TTC549 (cell line): ENCODE data around the gene CLVS2.

Experiments used
- FAIRE-seq: peaks from 2 replicates; lab custom pipeline; 2012; peaks lifted over from hg19 to GRCh38; lab: Jason Lieb, UNC

CLVS2 gene

GRCh38 chr6:122995921-122996793, at the start of gene CLVS2:
Gene CLVS2, plus strand, starts transcription at chr6:122996235. Its CDS starts 1,543 bp downstream, at chr6:122997778.
- FAIRE-seq = no peak

GRCh38 chr6:122947355-122947754, 48.7 kb upstream of the CLVS2 start:
- no peak for FAIRE-seq

GRCh38 chr6:122953766-122954165, 42.3 kb upstream of the CLVS2 start:
- FAIRE-seq = no peak

- no peak for FAIRE-seq
Measured at GRCh38 chr6:122956376-122956775, 39.7 kb upstream of the CLVS2 start.

GRCh38 chr6:122962000-122962624, 33.9 kb upstream of the CLVS2 start:
- FAIRE-seq = no peak

GRCh38 chr6:122969999-122970533, 26.0 kb upstream of the CLVS2 start:
- FAIRE-seq = no peak

GRCh38 chr6:122977180-122977579, 18.9 kb upstream of the CLVS2 start:
- no peak for FAIRE-seq

GRCh38 chr6:122984393-122984792, 11.6 kb upstream of the CLVS2 start:
- no peak for FAIRE-seq

GRCh38 chr6:122994256-122994655, 1.8 kb upstream of the CLVS2 start:
- no peak for FAIRE-seq

GRCh38 chr6:122996794-122997505, 915 bp downstream of the CLVS2 start:
- no peak for FAIRE-seq

GRCh38 chr6:122997541-122998150, 1.6 kb downstream of the CLVS2 start:
- no peak for FAIRE-seq

GRCh38 chr6:122998403-122998975, 2.5 kb downstream of the CLVS2 start:
- no peak for FAIRE-seq

GRCh38 chr6:123000244-123000770, 4.3 kb downstream of the CLVS2 start:
- no peak for FAIRE-seq

- FAIRE-seq = no peak
Measured at GRCh38 chr6:123001540-123001939, 5.5 kb downstream of the CLVS2 start.

- no peak for FAIRE-seq
Measured at GRCh38 chr6:123007885-123008284, 11.8 kb downstream of the CLVS2 start.

GRCh38 chr6:123009059-123009458, 13.0 kb downstream of the CLVS2 start:
- no peak for FAIRE-seq

- no peak for FAIRE-seq
Measured at GRCh38 chr6:123014835-123015234, 18.8 kb downstream of the CLVS2 start.

- no peak for FAIRE-seq
Measured at GRCh38 chr6:123016431-123017103, 20.5 kb downstream of the CLVS2 start.

- no peak for FAIRE-seq
Measured at GRCh38 chr6:123017104-123017682, 21.2 kb downstream of the CLVS2 start.

GRCh38 chr6:123022975-123023374, 26.9 kb downstream of the CLVS2 start:
- no peak for FAIRE-seq

- FAIRE-seq = no peak
Measured at GRCh38 chr6:123024976-123025375, 28.9 kb downstream of the CLVS2 start.
